HCT116 (cell line): ENCODE results near the gene MFN1. TPM values are rescaled to one million over a fixed set of nuclear protein-coding genes. Genes with fewer than 3 reads are reported as not detected.

Source experiments
- ATAC-seq: fragments of 200-7000 bp; cut with Tn5 transposase; 2 replicates; pipeline ENCODE4 v1.9.1; 2020; ENCODE audit warnings: mild to moderate bottlenecking, moderate library complexity
- BruUV-seq: library from RNA; stranded (reverse); fragments of 400-500 nt; replicated peaks from 2 replicates; lab custom pipeline; 2021; lab: Mats Ljungman, UMichigan
- CTCF ChIA-PET: fragments of 300-600 bp; sonication (Branson Sonifier 250); formaldehyde crosslinking; loops from one replicate; lab custom pipeline; 2021; ENCODE audit warnings: antibody characterized with exemption; lab: Charles Lee
- POLR2A ChIA-PET: fragments of 300-600, 350-600 bp; sonication (Branson Sonifier 250); formaldehyde crosslinking; loops from one replicate; lab custom pipeline; 2021; ENCODE audit warnings: antibody characterized with exemption; lab: Charles Lee
- RAD21 ChIA-PET, 2 experiments: fragments of 300-600 bp; sonication (Branson Sonifier 250); formaldehyde crosslinking; loops; one replicate each; lab custom pipeline; 2023; ENCODE audit warnings: low total read pairs in 2 of 2; ENCODE audit not compliant: uncharacterized antibody in 2 of 2, unreplicated experiment in 2 of 2, low non-redundant PET in 1 of 2; lab: Charles Lee
- DNase-seq: peaks from one replicate; pipeline ENCODE4 v3.0.0-alpha.2; 2010; ENCODE audit warnings: low read depth, low spot score
- H2AFZ ChIP-seq: fragments of 200-600 bp; shearing (Covaris generic), sonication (generic); 2 replicates; pipeline ENCODE4 v1.6.1; 2017; ENCODE audit warnings: low read depth, mixed run types, mixed read lengths, antibody characterized with exemption, low read length; ENCODE audit not compliant: poor library complexity, severe bottlenecking
- H3K27ac ChIP-seq: 2 replicates; pipeline ENCODE4 v1.5.1; 2012; ENCODE audit warnings: low read depth, low read length
- H3K27me3 ChIP-seq: fragments of 200-600 bp; sonication (generic); 2 replicates; pipeline ENCODE4 v1.6.1; 2016; ENCODE audit warnings: mixed run types, low read length, mixed read lengths; ENCODE audit not compliant: insufficient read depth
- H3K36me3 ChIP-seq, 2 experiments: fragments of 200-500 bp in 1 of 2; fragments of 200-600 bp in 1 of 2; sonication (Bioruptor generic) in 1 of 2; sonication (generic) in 1 of 2; 2 replicates each; pipeline versions ENCODE4 v1.5.1 to v1.6.1; 2014 to 2016; ENCODE audit warnings: low read length in 2 of 2, inconsistent platforms in 1 of 2, mixed read lengths in 1 of 2, mixed run types in 1 of 2; ENCODE audit not compliant: insufficient read depth in 2 of 2, control insufficient read depth in 1 of 2
- H3K4me1 ChIP-seq, 2 experiments: fragments of 200-600 bp in 1 of 2; sonication (generic) in 1 of 2; 2 replicates each; pipeline versions ENCODE4 v1.5.1 to v1.6.1; 2012 to 2017; ENCODE audit warnings: low read length in 2 of 2, inconsistent platforms in 1 of 2, mild to moderate bottlenecking in 1 of 2, mixed read lengths in 1 of 2, mixed run types in 1 of 2, moderate library complexity in 1 of 2; ENCODE audit not compliant: insufficient read depth in 2 of 2, control insufficient read depth in 1 of 2
- H3K4me2 ChIP-seq: fragments of 200-600 bp; sonication (generic); 2 replicates; pipeline ENCODE4 v1.6.1; 2017; ENCODE audit warnings: mixed run types, low read length, mixed read lengths
- H3K4me3 ChIP-seq, 2 experiments: fragments of 200-600 bp in 1 of 2; sonication (generic) in 1 of 2; replicated peaks in 1 of 2; 2 replicates each; pipeline ENCODE4 v1.5.1; 2011 to 2016; ENCODE audit warnings: low read length in 2 of 2, control low read depth in 1 of 2, low read depth in 1 of 2, mild to moderate bottlenecking in 1 of 2, mixed read lengths in 1 of 2, mixed run types in 1 of 2
- H3K79me2 ChIP-seq: fragments of 200-600 bp; sonication (generic); 2 replicates; pipeline ENCODE4 v1.6.1; 2017; ENCODE audit warnings: mild to moderate bottlenecking, mixed run types, low read length, moderate library complexity, mixed read lengths; ENCODE audit not compliant: insufficient read depth
- H3K9ac ChIP-seq: fragments of 200-600 bp; sonication (generic); 2 replicates; pipeline ENCODE4 v1.6.1; 2016; ENCODE audit warnings: low read length, mixed read lengths
- H3K9me2 ChIP-seq: fragments of 200-600 bp; sonication (generic), shearing (Covaris generic); 2 replicates; pipeline ENCODE4 v1.6.1; 2017; ENCODE audit warnings: mixed run types, mild to moderate bottlenecking, moderate library complexity; ENCODE audit not compliant: insufficient read depth
- H3K9me3 ChIP-seq, 2 experiments: fragments of 200-500 bp in 1 of 2; fragments of 200-600 bp in 1 of 2; sonication (Bioruptor generic) in 1 of 2; sonication (generic) in 1 of 2; 2 replicates each; pipeline ENCODE4 v1.6.1; 2014 to 2017; ENCODE audit warnings: low read length in 2 of 2, mixed read lengths in 2 of 2, inconsistent platforms in 1 of 2, low read depth in 1 of 2, mild to moderate bottlenecking in 1 of 2, mixed run types in 1 of 2, moderate library complexity in 1 of 2; ENCODE audit not compliant: control insufficient read depth in 1 of 2, insufficient read depth in 1 of 2
- H4K20me1 ChIP-seq: fragments of 200-600 bp; sonication (generic), shearing (Covaris generic); 2 replicates; pipeline ENCODE4 v1.6.1; 2017; ENCODE audit warnings: mixed run types, mild to moderate bottlenecking, moderate library complexity; ENCODE audit not compliant: insufficient read depth
- CEBPB ChIP-seq: IDR thresholded peaks from 2 replicates; pipeline ENCODE4 v1.6.1; 2012; ENCODE audit warnings: low read depth
- EGR1 ChIP-seq: IDR thresholded peaks from 2 replicates; pipeline ENCODE4 v1.6.1; 2012; ENCODE audit warnings: low read depth
- ELF1 ChIP-seq: IDR thresholded peaks from 2 replicates; pipeline ENCODE4 v1.6.1; 2012; ENCODE audit warnings: low read depth, borderline replicate concordance
- EZH2phosphoT487 ChIP-seq: fragments of 200-600 bp; IDR thresholded peaks from 2 replicates; pipeline ENCODE4 v1.6.1; 2018; ENCODE audit warnings: antibody characterized with exemption, borderline replicate concordance
- FOSL1 ChIP-seq: IDR thresholded peaks from 2 replicates; pipeline ENCODE4 v1.6.1; 2012; ENCODE audit warnings: low read depth
- JUND ChIP-seq: IDR thresholded peaks from 2 replicates; pipeline ENCODE4 v1.6.1; 2012
- POLR2A ChIP-seq: IDR thresholded peaks from 2 replicates; pipeline ENCODE4 v1.7.0; 2011; ENCODE audit warnings: borderline replicate concordance; ENCODE audit not compliant: insufficient read depth, insufficient read length; ENCODE audit errors: extremely low read depth
- POLR2AphosphoS5 ChIP-seq: IDR thresholded peaks from 2 replicates; pipeline ENCODE4 v1.6.1; 2011; ENCODE audit warnings: mild to moderate bottlenecking, low read depth, low read length, moderate library complexity
- SRF ChIP-seq: IDR thresholded peaks from 2 replicates; pipeline ENCODE4 v1.6.1; 2012; ENCODE audit warnings: low read depth
- TCF7L2 ChIP-seq: IDR thresholded peaks from 2 replicates; pipeline ENCODE4 v1.7.0; 2011; ENCODE audit warnings: borderline replicate concordance, inconsistent platforms; ENCODE audit not compliant: insufficient read depth, insufficient read length; ENCODE audit errors: extremely low read depth
- YY1 ChIP-seq: IDR thresholded peaks from 2 replicates; pipeline ENCODE4 v1.6.1; 2011; ENCODE audit warnings: low read length, low read depth, moderate library complexity, mild to moderate bottlenecking; ENCODE audit not compliant: insufficient replicate concordance; ENCODE audit errors: extremely low read depth
- ZNF274 ChIP-seq: fragments of 200-500 bp; sonication (Bioruptor generic); IDR thresholded peaks from 2 replicates; pipeline ENCODE4 v1.6.1; 2014; ENCODE audit warnings: mild to moderate bottlenecking, low read depth, low read length, inconsistent platforms
- intact Hi-C: fragments of 100-400 bp; cut with micrococcal nuclease; formaldehyde crosslinking; loops from 2 replicates; pipeline ENCODE4 v1.10.0; 2022
- total RNA-seq: library from RNA; stranded (reverse); gene quantifications from one replicate; pipeline ENCODE4 v1.2.1, GENCODE V29; 2021; ENCODE audit not compliant: unreplicated experiment
- TF ChIP-seq, protein P1 (sequence below): IDR thresholded peaks from 2 replicates; pipeline ENCODE4 v1.6.1; 2012
- TF ChIP-seq, protein P2 (sequence below), 3 experiments: fragments of 200-600 bp in 1 of 3; sonication (generic) in 1 of 3; IDR thresholded peaks in 2 of 3; conservative IDR thresholded peaks in 1 of 3; 2 replicates each; pipeline ENCODE4 v1.5.1; 2012 to 2017; ENCODE audit warnings: low read depth in 2 of 3, low read length in 2 of 3, antibody characterized with exemption in 1 of 3, borderline replicate concordance in 1 of 3, control low read depth in 1 of 3, mild to moderate bottlenecking in 1 of 3, mixed read lengths in 1 of 3, mixed run types in 1 of 3, moderate library complexity in 1 of 3; ENCODE audit not compliant: insufficient read depth in 1 of 3
- TF ChIP-seq, protein P3 (sequence below): IDR thresholded peaks from 2 replicates; pipeline ENCODE4 v1.6.1; 2012

MFN1 gene
- total RNA-seq, 1 experiment from 2014 or later = 54.6 TPM

DNA sequence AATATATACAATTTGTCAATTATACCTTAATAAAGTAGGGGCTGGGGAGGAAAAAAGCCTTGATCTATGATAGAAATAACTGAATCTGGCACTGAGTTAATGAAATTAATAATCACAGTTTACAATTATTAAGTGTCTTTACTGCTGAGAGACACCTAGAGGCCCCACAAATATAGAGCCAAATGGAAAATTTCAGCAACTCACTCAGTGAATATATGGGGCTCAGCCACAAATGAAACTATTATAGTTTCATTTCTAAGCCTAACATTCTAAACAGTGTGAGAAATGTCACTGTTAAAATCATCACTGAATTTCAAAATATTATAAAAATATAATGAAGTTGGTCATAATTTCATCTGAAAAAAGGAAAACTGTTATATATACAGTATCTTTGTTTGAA lies 63.5 kb downstream of the MFN1 start:
- no peak for ATAC-seq
- H3K9ac ChIP-seq = no peak overlapping the region
- H2AFZ ChIP-seq = no peak overlapping the region
- H3K79me2 ChIP-seq = no peaks in the 10 kb centered on the region
- RAD21 ChIA-PET = no interaction called here
- no peak for DNase-seq
- H3K36me3 ChIP-seq = no peaks in the 10 kb centered on the region
- no peak overlapping the region for H3K4me3 ChIP-seq
- no peak overlapping the region for H3K27ac ChIP-seq
- no peaks in the 10 kb centered on the region for H3K4me1 ChIP-seq
- TF ChIP-seq FOSL1 = no peak
- TF ChIP-seq POLR2AphosphoS5 = no peak
- TF ChIP-seq SRF = no peak
- no peak for TF ChIP-seq EZH2phosphoT487
- no peak for TF ChIP-seq CEBPB
- TF ChIP-seq, protein P1, sequence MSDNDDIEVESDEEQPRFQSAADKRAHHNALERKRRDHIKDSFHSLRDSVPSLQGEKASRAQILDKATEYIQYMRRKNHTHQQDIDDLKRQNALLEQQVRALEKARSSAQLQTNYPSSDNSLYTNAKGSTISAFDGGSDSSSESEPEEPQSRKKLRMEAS = no peak
- no peak for TF ChIP-seq POLR2A
- TF ChIP-seq TCF7L2 = no peak
- TF ChIP-seq YY1 = no peak
- no peak for TF ChIP-seq EGR1
- POLR2A ChIA-PET = no interaction called here
- CTCF ChIA-PET = no interaction called here
- no TSS peak for BruUV-seq
- no peak overlapping the region for H3K4me2 ChIP-seq
- H3K9me2 ChIP-seq = no peaks in the 10 kb centered on the region; the same call in 1 of the 2 replicates
- no peaks in the 10 kb centered on the region for H3K27me3 ChIP-seq
- no peaks in the 10 kb centered on the region for H3K9me3 ChIP-seq
- intact Hi-C loops = no loop called here
- no peaks in the 10 kb centered on the region for H4K20me1 ChIP-seq

GRCh38 chr3:179414804-179415203 lies 67.3 kb downstream of the MFN1 start:
- H3K4me3 ChIP-seq = no peak overlapping the region
- intact Hi-C loops = no loop called here
- TF ChIP-seq, protein P1 = no peak
- no peak for TF ChIP-seq JUND
- TF ChIP-seq, protein P2, sequence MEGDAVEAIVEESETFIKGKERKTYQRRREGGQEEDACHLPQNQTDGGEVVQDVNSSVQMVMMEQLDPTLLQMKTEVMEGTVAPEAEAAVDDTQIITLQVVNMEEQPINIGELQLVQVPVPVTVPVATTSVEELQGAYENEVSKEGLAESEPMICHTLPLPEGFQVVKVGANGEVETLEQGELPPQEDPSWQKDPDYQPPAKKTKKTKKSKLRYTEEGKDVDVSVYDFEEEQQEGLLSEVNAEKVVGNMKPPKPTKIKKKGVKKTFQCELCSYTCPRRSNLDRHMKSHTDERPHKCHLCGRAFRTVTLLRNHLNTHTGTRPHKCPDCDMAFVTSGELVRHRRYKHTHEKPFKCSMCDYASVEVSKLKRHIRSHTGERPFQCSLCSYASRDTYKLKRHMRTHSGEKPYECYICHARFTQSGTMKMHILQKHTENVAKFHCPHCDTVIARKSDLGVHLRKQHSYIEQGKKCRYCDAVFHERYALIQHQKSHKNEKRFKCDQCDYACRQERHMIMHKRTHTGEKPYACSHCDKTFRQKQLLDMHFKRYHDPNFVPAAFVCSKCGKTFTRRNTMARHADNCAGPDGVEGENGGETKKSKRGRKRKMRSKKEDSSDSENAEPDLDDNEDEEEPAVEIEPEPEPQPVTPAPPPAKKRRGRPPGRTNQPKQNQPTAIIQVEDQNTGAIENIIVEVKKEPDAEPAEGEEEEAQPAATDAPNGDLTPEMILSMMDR (IDR thresholded peaks at IDR 0.05 in 2 of 3, conservative IDR thresholded peaks at IDR 0.05 in 1 of 3; ENCODE audit: borderline replicate concordance in 1 of 3, insufficient read depth in 1 of 3, low read depth in 2 of 3, low read length in 2 of 3) = no peak
- no peak for TF ChIP-seq EGR1
- no peak for TF ChIP-seq ELF1
- no peak for TF ChIP-seq TCF7L2
- no peak for TF ChIP-seq ZNF274
- TF ChIP-seq, protein P3, sequence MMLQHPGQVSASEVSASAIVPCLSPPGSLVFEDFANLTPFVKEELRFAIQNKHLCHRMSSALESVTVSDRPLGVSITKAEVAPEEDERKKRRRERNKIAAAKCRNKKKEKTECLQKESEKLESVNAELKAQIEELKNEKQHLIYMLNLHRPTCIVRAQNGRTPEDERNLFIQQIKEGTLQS = no peak
- no peak for TF ChIP-seq FOSL1
- TF ChIP-seq POLR2AphosphoS5 = no peak

More at GRCh38 chr3:179414804-179415203, 67.3 kb downstream of the MFN1 start:
- Histone ChIP-seq H3K4me1 (no peaks in the 10 kb centered on the region), H3K9me3 (no peaks in the 10 kb centered on the region), H3K36me3 (no peaks in the 10 kb centered on the region; a peak in 1 of 4 replicates), H3K27ac (no peak overlapping the region), H4K20me1 (no peaks in the 10 kb centered on the region), H3K4me2 (no peak overlapping the region), H3K9ac (no peak overlapping the region), H3K9me2 (no peaks in the 10 kb centered on the region; the same call in 1 of the 2 replicates), H3K27me3 (no peaks in the 10 kb centered on the region), H2AFZ (no peak overlapping the region), H3K79me2 (no peaks in the 10 kb centered on the region)
- ChIA-PET POLR2A (no interaction called here), RAD21 (no interaction called here), CTCF (no interaction called here)
- no TSS peak for BruUV-seq
- DNase-seq (no peak), ATAC-seq (no peak)
